CD4-positive, alpha-beta T cell treated with Interleukin-1 beta for 1 hour (primary cell): ENCODE measurements around the gene GYPA.
"Not testable (repeated sequence)": the region's sequence is repeated elsewhere in the genome, so short reads cannot be mapped to it uniquely, and the experiment has no call there.

Source experiments
- DNase-seq, 2 donors: peaks; one replicate each; pipeline ENCODE4 v3.0.0-alpha.2; 2020 to 2022

Gene GYPA

GRCh38 chr4:144128709-144129320, 11.7 kb downstream of the GYPA start:
- not testable (repeated sequence) for DNase-seq

GRCh38 chr4:144125109-144125508, 15.4 kb downstream of the GYPA start:
- DNase-seq: not testable (repeated sequence)

- DNase-seq: not testable (repeated sequence)
Measured at GRCh38 chr4:144123982-144124635, 16.4 kb downstream of the GYPA start.

GRCh38 chr4:144123269-144123668, 17.2 kb downstream of the GYPA start:
- DNase-seq: not testable (repeated sequence)

- not testable (repeated sequence) for DNase-seq
Measured at GRCh38 chr4:144119752-144120151, 20.8 kb downstream of the GYPA start.

- no peak for DNase-seq
Measured at GRCh38 chr4:144115519-144115918, 25.0 kb downstream of the GYPA start.

- no peak for DNase-seq
Measured at GRCh38 chr4:144113546-144113945, 27.0 kb downstream of the GYPA start.

- no peak for DNase-seq
Measured at GRCh38 chr4:144104509-144105130, 35.9 kb downstream of the GYPA start.

- not testable (repeated sequence) for DNase-seq
Measured at GRCh38 chr4:144097776-144098175, 42.7 kb downstream of the GYPA start.

GRCh38 chr4:144093995-144094394, 46.5 kb downstream of the GYPA start:
- DNase-seq: not testable (repeated sequence)

- DNase-seq: not testable (repeated sequence)
Measured at GRCh38 chr4:144091181-144091580, 49.3 kb downstream of the GYPA start.

- DNase-seq: no peak
Measured at GRCh38 chr4:144090744-144091143, 49.8 kb downstream of the GYPA start.

GRCh38 chr4:144082053-144082452, 58.5 kb downstream of the GYPA start:
- not testable (repeated sequence) for DNase-seq

- not testable (repeated sequence) for DNase-seq
Measured at GRCh38 chr4:144080135-144080534, 60.4 kb downstream of the GYPA start.

GRCh38 chr4:144078746-144079145, 61.8 kb downstream of the GYPA start:
- not testable (repeated sequence) for DNase-seq

- not testable (repeated sequence) for DNase-seq
Measured at GRCh38 chr4:144061556-144061955, 79.0 kb downstream of the GYPA start.

GRCh38 chr4:144060234-144060859, 80.2 kb downstream of the GYPA start:
- not testable (repeated sequence) for DNase-seq
